SK-N-SH (cell line): ENCODE data around the gene FNDC3B.

Source experiments
- CTCF ChIP-seq: fragments of 200-600 bp; sonication (generic); IDR thresholded peaks from 2 replicates; pipeline ENCODE4 v1.6.1; 2017; ENCODE audit warnings: antibody characterized with exemption, mild to moderate bottlenecking, moderate library complexity
- GABPA ChIP-seq: IDR thresholded peaks from 2 replicates; pipeline ENCODE4 v1.4.0; 2012; ENCODE audit warnings: low read depth, mild to moderate bottlenecking
- MAX ChIP-seq: IDR thresholded peaks from 2 replicates; pipeline ENCODE4 v1.4.0; 2012; ENCODE audit warnings: low read depth

- TF ChIP-seq CTCF (no peak), MAX (no peak), GABPA (no peak)
Observed at GRCh38 chr3:172225215-172225707, 185.9 kb downstream of the FNDC3B start.
